Measurements from ENCODE around the gene LAMC3.

DNA sequence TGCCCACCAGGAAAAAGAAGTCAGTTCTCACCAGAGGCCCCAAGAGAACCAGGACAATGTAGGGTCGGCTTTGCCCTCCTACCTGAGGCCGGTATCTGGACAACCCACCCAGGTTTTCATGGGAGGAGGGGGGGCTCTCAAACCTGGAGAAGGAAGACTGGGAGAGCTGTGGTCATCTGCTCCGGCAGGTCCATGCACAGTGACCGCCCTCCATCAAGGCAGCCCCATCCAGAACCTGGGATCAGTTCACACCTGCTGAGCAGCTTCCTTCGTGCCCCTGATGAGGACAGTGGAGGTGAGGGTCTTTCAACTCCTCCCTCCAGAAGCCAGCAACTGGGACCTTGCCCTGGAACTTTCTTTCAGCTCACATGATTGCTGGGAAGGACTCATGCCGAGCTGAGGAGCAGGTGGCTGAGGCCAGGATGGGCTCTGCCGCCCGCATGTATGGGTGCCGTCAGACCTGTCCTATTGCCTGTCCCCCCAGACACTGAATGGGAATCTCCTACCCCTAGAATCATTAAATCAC, 49.1 kb upstream of the LAMC3 start:
- no peak for TF ChIP-seq EZH2phosphoT487 (IDR thresholded peaks at IDR 0.05)
- TF ChIP-seq, protein P1, sequence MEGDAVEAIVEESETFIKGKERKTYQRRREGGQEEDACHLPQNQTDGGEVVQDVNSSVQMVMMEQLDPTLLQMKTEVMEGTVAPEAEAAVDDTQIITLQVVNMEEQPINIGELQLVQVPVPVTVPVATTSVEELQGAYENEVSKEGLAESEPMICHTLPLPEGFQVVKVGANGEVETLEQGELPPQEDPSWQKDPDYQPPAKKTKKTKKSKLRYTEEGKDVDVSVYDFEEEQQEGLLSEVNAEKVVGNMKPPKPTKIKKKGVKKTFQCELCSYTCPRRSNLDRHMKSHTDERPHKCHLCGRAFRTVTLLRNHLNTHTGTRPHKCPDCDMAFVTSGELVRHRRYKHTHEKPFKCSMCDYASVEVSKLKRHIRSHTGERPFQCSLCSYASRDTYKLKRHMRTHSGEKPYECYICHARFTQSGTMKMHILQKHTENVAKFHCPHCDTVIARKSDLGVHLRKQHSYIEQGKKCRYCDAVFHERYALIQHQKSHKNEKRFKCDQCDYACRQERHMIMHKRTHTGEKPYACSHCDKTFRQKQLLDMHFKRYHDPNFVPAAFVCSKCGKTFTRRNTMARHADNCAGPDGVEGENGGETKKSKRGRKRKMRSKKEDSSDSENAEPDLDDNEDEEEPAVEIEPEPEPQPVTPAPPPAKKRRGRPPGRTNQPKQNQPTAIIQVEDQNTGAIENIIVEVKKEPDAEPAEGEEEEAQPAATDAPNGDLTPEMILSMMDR (IDR thresholded peaks at IDR 0.05): no peak

All from neural progenitor cell (in vitro differentiated cells).